Stimulated activated CD8-positive, alpha-beta memory T cell treated with anti-CD3 and anti-CD28 coated beads, Interleukin-7, amount 100 ng/mL, for 24 hours (primary cell): Measurements from ENCODE around the gene FBXL17.

ENCODE experiments used
- DNase-seq: peaks from one replicate; pipeline ENCODE4 v3.0.0-alpha.2; 2020; ENCODE audit warnings: low read depth

FBXL17 gene

DNA sequence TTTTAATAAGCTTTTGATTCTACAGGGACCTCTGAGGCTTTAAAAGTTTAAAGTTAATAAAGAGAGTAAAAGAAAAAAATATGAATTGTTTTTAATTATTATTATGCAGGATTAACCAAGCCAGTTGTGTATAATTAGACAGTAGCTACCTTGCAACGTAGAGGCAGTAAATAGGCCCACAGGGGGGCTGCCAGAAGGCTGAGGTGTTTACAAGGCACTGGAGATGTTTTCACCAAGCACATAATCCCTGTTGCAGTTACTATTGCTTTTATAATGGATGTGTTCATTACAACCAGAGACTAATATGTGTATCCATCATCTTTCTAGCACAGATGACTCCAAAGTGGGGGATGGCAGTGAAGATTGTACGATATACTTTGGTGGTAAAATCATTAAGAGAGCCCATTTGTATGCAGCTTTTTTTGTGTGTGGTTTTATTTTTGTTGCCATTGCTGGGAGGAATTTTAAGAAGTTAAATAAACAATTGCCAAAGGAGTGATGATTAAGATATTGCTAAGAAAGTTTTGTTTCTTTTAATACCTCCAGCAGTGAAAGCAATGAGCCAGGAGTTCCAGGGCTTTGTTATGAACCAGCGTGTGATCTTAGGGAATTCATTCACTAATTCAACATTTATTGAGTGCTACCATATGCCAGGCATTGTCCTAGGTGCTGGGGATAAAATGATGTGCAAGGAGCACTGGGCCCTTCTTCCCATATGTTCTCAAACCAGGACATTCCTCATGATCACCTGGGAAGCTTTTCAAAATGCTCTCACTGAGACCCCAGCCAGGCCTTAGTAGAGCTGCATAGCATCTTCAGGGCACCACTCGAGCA, 572.5 kb downstream of the FBXL17 start:
- DNase-seq, result no peak
